Spinal cord (tissue), 10 donors: ENCODE data around the gene STK40. TPM values are rescaled to one million over a fixed set of nuclear protein-coding genes. Genes with fewer than 3 reads are reported as not detected.

ENCODE experiments used
- DNase-seq, 6 donors: peaks; one replicate each; pipeline versions ENCODE4 v3.0.0 to v3.0.0-alpha.2; 2013 to 2015; ENCODE audit warnings: low spot score in 6 of 6, low read depth in 4 of 6
- H3K27ac ChIP-seq: one replicate; pipeline ENCODE4 v1.5.1; 2013; ENCODE audit warnings: low read depth, low read length, control low read depth
- H3K27me3 ChIP-seq: one replicate; pipeline ENCODE4 v1.6.1; 2013; ENCODE audit warnings: low read length; ENCODE audit not compliant: control insufficient read depth, insufficient read depth
- H3K36me3 ChIP-seq: one replicate; pipeline ENCODE4 v1.6.1; 2013; ENCODE audit warnings: low read length; ENCODE audit not compliant: control insufficient read depth, insufficient read depth
- H3K4me1 ChIP-seq: one replicate; pipeline ENCODE4 v1.6.1; 2013; ENCODE audit warnings: low read length; ENCODE audit not compliant: control insufficient read depth, insufficient read depth
- H3K4me3 ChIP-seq: one replicate; pipeline ENCODE4 v1.5.1; 2013; ENCODE audit warnings: low read depth, low read length, control low read depth
- H3K9me3 ChIP-seq: one replicate; pipeline ENCODE4 v1.6.1; 2013; ENCODE audit warnings: low read length; ENCODE audit not compliant: control insufficient read depth, insufficient read depth
- WGBS: methylation state at CpG from one replicate; pipeline ENCODE4 v1.1.5; 2013; ENCODE audit warnings: missing lambda C conversion rate; ENCODE audit not compliant: insufficient coverage; 5-methylcytosine and 5-hydroxymethylcytosine counted together
- polyA plus RNA-seq, 2 donors: library from polyadenylated mRNA; unstranded; fragments of 120-200 nt; gene quantifications; one replicate each; pipeline ENCODE4 v1.2.1, GENCODE V29; 2013; ENCODE audit not compliant: insufficient read length in 2 of 2
- total RNA-seq, 2 donors: library from RNA; depleted of rRNA in 1 of 2; stranded (reverse); fragments of 120-200 nt in 1 of 2; fragments of >200 nt in 1 of 2; gene quantifications; one replicate each; pipeline versions ENCODE4 v1.2.3 to v1.2.4, GENCODE V29; 2013 to 2014
- donor health status: healthy.

Gene STK40
- total and polyA plus RNA-seq, 4 donors = 11.2 to 37.5 (median 28.3) TPM

DNA sequence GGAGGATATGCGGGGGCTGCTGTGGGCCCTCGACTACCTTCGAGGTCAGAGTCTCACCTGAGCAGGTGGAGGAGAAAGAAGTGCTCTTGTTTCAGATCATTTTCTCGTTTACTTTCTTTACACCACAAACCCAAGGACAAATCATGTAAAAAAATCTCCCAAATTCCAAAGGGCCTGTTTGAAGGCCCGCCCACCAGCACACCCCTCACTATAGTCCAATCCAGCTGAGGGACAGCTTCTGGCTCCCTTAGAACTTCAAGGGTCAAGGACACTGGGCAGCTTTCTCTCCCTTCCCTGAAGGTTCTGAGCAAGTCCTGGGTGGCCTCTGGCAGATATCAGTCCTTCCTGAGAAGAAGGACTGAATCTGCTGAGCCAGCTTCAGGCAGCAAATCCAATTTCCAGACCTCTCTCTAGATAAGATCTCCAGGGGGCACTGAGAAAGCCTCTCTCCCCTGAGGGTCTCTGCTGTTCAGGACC is 5.5 kb downstream of the STK40 start:
- peaks cover 18% of the 10 kb centered on the region for H3K36me3 ChIP-seq
- H3K4me3 ChIP-seq = no peak overlapping the region
- peaks cover 26% of the 10 kb centered on the region for H3K4me1 ChIP-seq
- DNase-seq = no peak
- no peaks in the 10 kb centered on the region for H3K9me3 ChIP-seq
- H3K27me3 ChIP-seq = no peaks in the 10 kb centered on the region
- no peak overlapping the region for H3K27ac ChIP-seq
- WGBS = 100% methylated on average over 1 of the region's 5 CpGs

DNA sequence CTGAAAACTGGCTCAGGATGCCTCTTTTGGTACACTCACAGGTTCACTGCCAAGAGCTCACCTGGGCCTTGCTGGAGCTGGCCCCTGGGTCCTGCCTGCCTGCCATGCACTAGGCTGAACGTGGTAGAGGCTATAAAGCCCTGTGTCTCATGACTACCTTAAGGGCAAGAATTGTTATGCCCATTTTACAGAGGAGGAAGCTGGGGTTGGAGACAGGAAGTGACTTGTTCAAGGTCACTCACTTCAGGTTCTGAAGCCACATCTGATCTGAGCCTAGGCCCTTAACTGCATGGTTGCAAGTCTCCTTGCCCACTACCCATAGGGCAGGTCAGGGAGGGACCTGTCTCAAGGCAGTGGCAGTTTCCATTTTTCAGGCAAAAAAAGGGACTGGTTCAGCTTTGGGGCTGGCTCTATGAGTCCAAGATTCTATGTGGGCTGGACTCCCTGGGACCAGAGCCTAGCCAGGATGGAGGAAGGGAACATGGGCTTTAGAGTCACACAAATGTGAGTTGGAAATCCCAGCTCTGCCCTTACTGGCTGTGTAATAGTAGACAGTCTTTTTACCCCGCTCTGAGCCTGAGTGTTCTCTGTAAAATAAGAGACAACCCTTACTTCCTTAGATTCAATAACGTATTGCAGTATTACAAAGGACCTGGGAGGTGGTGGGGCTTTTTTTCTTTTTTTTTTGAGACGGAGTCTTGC is 7.8 kb downstream of the STK40 start:
- WGBS = 100% methylated on average over 1 of the region's 4 CpGs
- no peaks in the 10 kb centered on the region for H3K9me3 ChIP-seq
- no peaks in the 10 kb centered on the region for H3K27me3 ChIP-seq
- peaks cover 23% of the 10 kb centered on the region for H3K36me3 ChIP-seq
- H3K4me1 ChIP-seq = peaks cover 29% of the 10 kb centered on the region
- DNase-seq = no peak
- no peak overlapping the region for H3K27ac ChIP-seq
- no peak overlapping the region for H3K4me3 ChIP-seq

- Histone ChIP-seq H3K4me1 (peaks cover 45% of the 10 kb centered on the region), H3K27me3 (no peaks in the 10 kb centered on the region), H3K4me3 (no peak overlapping the region), H3K27ac (no peak overlapping the region), H3K36me3 (peaks cover 6% of the 10 kb centered on the region), H3K9me3 (no peaks in the 10 kb centered on the region)
- DNase-seq = no peak
- WGBS = 100% methylated on average over 1 of the region's 3 CpGs
Measured at GRCh38 chr1:36372617-36373016, 13.1 kb downstream of the STK40 start.

- no peak overlapping the region for H3K4me3 ChIP-seq
- no peak overlapping the region for H3K27ac ChIP-seq
- peaks cover 18% of the 10 kb centered on the region for H3K36me3 ChIP-seq
- DNase-seq = peak in 2 of 6 donors; percentile 87 to 89
- no peaks in the 10 kb centered on the region for H3K9me3 ChIP-seq
- no peaks in the 10 kb centered on the region for H3K27me3 ChIP-seq
- H3K4me1 ChIP-seq = peaks cover 52% of the 10 kb centered on the region
- WGBS = 48% methylated on average over 5 of the region's 7 CpGs
Measured at GRCh38 chr1:36369061-36369861, 16.5 kb downstream of the STK40 start.

DNA sequence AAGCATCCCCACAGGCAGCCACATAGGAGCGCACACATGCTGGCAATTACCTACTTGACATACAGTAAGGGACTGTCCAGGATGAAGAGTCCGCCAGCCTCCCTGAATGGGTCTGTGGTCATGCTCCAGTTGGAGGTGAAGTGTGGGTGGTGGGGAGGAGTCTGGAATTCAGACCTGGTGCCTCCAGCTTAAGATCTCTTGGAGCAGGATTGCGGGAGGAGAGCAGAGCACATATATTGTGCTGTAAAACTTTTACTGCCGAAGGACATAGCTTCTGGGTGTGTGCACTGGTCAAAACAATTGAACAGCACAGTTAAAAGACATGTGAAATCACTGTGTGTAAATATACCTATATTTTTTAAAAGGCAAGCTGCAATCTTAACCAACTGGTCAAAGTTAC is 17.9 kb downstream of the STK40 start:
- 100% methylated on average over 2 of the region's 4 CpGs for WGBS
- Histone ChIP-seq H3K9me3 (no peaks in the 10 kb centered on the region), H3K27me3 (no peaks in the 10 kb centered on the region), H3K27ac (no peak overlapping the region), H3K36me3 (peaks cover 19% of the 10 kb centered on the region), H3K4me1 (peaks cover 37% of the 10 kb centered on the region), H3K4me3 (no peak overlapping the region)
- no peak for DNase-seq

GRCh38 chr1:36367066-36367465 is 18.7 kb downstream of the STK40 start:
- no peaks in the 10 kb centered on the region for H3K9me3 ChIP-seq
- H3K27ac ChIP-seq = no peak overlapping the region
- peaks cover 33% of the 10 kb centered on the region for H3K4me1 ChIP-seq
- no peak for DNase-seq
- no peak overlapping the region for H3K4me3 ChIP-seq
- WGBS = 72% methylated on average over 4 of the region's 5 CpGs
- H3K36me3 ChIP-seq = peaks cover 24% of the 10 kb centered on the region
- no peaks in the 10 kb centered on the region for H3K27me3 ChIP-seq

GRCh38 chr1:36366091-36366661 is 19.5 kb downstream of the STK40 start:
- DNase-seq = peak in 3 of 6 donors; percentile 70 to 97 (median 93)
- H3K27me3 ChIP-seq = no peaks in the 10 kb centered on the region
- peak overlapping the region; percentile 80 for H3K27ac ChIP-seq
- 9% methylated on average over 14 of the region's 18 CpGs for WGBS
- peaks cover 33% of the 10 kb centered on the region for H3K4me1 ChIP-seq
- H3K4me3 ChIP-seq = no peak overlapping the region
- H3K36me3 ChIP-seq = peaks cover 31% of the 10 kb centered on the region
- no peaks in the 10 kb centered on the region for H3K9me3 ChIP-seq

- Histone ChIP-seq H3K27me3 (no peaks in the 10 kb centered on the region), H3K4me3 (no peak overlapping the region), H3K36me3 (peaks cover 38% of the 10 kb centered on the region), H3K27ac (peak overlapping the region; percentile 80), H3K4me1 (peaks cover 33% of the 10 kb centered on the region), H3K9me3 (no peaks in the 10 kb centered on the region)
- peak in 2 of 6 donors; percentile 55 to 93 for DNase-seq
- WGBS = no CpG with 5 or more reads among the region's 1 CpG
Measured at GRCh38 chr1:36365381-36365780, 20.3 kb downstream of the STK40 start.

- H3K9me3 ChIP-seq = no peaks in the 10 kb centered on the region
- DNase-seq = peak in 2 of 6 donors; percentile 72 to 86
- H3K4me3 ChIP-seq = no peak overlapping the region
- no peaks in the 10 kb centered on the region for H3K27me3 ChIP-seq
- H3K27ac ChIP-seq = no peak overlapping the region
- peaks cover 59% of the 10 kb centered on the region for H3K36me3 ChIP-seq
- 79% methylated on average over 5 of the region's 6 CpGs for WGBS
- H3K4me1 ChIP-seq = peaks cover 1% of the 10 kb centered on the region
Measured at GRCh38 chr1:36359911-36360550, 25.7 kb downstream of the STK40 start.
